GM18858 (cell line): ENCODE measurements around the gene FNDC3B.
"Not testable (repeated sequence)": the region's sequence is repeated elsewhere in the genome, so short reads cannot be mapped to it uniquely, and the experiment has no call there.

Source experiments
- ATAC-seq: cut with Tn5 transposase; IDR thresholded peaks from one replicate; pipeline ENCODE4 v1.9.1; 2021; ENCODE audit not compliant: unreplicated experiment

The FNDC3B gene

DNA sequence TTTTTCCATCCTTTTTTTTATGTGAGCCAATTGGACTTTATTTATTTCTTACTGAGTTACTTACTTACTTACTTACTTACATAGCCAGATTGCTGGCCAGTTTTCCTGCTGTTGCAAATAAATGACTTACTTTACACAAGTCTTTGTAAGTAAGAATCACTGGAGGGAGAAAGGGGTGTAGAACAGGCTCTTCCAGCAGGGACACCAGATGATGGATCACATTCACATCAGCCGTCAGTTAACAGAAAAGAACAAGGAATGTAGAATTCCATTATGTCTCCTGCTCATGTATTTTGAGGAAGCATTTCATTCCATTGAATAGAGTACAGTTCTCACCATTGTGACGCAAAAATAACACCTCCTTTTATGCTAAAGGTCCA is 188.6 kb downstream of the FNDC3B start:
- ATAC-seq, result no peak

DNA sequence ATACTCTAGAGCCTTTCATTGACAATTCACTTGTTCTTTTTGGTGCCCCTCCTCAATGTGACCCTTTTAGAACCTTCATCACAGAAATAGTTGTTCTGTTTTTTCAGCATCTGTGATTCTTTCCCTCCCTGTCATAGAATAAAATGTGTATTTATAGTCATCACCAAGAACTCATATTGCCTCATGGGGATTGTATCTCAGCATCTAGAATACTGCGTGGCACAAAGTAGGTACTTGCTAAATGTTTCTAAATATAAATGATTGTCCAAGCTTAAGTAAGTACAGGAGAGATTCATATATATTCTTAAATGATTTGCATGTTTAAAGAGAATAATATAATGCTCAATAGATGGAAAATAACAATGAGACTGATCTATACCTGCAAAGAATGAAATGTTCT is 190.1 kb downstream of the FNDC3B start:
- ATAC-seq, result no peak

DNA sequence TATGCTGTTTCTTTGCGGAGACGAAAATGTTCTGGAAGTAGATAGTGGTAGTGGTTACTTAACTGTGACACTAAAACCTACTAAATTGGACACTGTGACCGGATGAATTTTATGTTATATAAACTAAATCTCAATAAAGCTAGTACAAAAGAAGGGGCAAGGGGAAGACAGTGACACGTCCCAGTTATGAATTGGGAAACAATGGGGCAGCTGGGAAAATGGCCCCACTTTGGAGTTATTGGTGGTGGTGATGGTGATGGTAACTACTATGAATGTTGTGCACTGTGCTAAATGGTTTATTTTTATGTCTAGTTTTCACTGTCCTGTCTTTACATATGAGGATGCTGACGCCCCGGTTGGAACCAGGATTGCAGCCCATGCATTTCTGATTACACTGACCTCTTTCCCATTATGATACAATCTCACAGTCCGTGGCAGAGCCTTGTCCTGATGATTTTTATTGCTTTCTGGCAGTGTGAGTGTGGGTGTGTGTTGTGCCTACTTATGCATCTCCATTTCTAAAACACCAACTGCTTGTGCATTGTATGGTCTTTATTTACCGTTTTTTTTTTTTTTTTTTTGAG is 192.0 kb downstream of the FNDC3B start:
- no peak for ATAC-seq

DNA sequence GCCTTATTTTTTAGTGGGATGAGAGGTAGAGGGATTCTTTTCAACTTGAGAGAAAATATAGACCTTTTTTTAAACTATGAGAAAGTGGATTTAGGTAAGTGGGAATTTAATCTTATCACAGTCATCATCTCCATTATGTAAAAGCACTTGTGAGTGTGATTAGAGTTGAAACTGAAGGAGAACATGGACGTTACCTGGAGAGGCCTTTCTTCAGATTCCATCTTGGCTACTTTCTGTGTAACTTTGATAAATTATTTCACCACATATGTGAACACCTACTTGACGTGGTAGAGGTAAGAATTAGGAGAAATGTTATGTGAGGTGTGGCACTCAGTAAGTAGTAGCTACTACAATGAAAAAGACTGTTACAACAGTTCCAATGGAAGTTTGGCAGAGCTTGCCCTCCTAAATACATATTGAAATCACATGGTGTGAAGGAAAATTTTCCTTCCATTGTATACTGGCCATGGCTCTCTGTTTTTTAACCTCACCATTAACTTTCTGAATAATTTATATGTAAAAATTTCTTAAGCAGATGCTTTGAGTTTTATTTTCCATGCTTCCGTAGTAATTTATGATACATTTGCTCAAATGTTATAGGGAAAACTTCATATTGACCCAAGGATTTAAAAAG is 193.3 kb downstream of the FNDC3B start:
- ATAC-seq, result no peak

DNA sequence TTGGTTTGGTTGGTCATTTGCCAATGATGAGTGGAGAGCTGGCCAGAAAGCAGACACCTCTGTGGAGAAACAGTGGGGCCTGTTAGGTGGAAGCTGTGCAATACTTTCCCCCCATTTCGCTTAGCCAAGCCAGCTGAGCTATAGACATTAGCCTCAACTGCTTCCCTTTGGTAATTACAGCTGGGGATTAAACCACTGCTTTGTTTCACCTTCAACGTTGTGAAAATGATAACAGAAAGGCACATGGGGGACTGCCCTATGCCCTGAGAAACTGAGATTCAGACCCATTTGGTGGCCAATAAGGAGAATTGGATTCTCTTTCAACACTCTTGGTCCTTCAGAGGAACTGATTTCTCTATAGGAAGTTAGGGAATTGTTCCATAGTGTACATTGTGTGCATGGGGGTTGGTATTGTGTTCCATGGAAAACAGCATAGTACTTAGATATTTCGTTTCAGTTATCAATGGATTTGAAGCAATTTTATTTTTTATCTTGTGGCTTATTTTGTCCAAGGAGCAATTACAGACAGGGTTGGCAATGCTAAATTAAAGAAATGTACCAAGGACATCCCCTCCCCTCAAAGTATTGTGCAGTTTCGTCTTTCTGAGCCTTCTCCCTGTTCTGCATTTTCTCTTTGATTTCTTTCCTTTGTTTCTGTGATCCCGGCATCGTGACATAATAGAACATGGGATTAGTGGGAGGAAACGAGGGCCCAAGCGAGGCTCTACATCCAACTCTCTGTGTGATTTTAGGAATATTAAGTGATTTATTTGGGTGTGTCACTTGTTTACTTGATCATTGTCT is 194.3 kb downstream of the FNDC3B start:
- no peak for ATAC-seq

DNA sequence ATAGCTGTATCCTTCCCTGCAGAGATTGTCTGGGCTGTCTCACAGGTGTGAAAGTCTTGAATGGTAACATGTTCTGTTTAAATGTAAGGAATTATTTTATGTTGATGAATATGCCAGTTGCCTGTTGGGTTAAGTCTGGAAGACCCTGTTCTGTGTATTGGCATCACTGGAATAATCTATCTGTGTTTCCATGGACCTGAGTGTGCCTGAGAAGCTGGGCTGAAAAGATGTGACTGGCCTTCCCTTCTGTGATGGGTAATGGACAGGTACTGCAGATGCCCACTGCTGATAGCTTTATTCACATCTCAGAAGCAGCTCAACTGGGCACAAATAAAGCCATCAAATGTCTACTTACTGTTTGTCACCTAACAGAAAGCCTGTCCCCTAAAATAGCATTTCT is 196.3 kb downstream of the FNDC3B start:
- no peak for ATAC-seq

DNA sequence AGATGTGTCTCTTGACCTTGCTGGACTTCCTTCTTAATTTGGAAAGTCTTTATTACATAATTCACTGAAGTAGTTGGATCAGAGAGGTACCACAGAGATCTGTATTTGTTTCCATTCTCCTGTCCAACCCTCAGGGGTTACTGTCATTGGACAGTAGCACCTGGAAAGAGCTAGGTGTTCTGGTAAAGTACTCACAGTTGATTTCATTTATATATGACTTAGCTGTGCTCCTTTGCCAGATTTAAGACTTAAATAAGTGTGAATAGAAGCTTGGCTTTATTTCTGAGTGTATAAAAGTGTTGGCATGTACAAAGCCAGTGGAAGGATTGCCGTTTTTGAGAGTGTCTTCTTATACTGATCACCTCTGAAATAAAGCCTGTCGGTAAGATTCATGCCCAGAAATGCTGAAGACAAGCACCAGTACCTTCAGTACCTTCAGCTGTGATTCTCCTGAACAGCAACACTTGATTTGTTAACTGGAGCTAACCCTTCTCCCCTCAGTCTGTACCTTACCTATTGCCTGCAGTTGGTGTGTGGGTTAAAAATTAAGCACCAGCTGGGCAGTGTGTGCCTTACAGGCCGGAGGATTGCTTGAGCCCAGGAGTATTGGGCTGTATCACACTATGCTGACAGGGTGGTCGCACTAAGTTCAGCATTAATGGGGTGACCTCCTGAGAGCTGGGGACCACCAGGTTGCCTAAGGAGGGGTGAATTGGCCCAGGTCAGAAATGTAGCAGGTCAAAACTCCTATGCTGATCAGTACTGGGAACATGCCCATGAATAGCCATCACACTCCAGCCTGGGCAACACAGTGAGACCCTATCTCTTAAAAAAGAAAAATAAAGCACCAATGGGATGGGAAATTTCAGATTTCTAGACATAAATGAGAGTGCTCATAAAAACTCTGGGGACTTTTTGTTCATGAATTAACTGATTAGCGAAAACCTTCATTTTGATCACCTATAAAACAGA is 197.7 kb downstream of the FNDC3B start:
- ATAC-seq, result no peak

DNA sequence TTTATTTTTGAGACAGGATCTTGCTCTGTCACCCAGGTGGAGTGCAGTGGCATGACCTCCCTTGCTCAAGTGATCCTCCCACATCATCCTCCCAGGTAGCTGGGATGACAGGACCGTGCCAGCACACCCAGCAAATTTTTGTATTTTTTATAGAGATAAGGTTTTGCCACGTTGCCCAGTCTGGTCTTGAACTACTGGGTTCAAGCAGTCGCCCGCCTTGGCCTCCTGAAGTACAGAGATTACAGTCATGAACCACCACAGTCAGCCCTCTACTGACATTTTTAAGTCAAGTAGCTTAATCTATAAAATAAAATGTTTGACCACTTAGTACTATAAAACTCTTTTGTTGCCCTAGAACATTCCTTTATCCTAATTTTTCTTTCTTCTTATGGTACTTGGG is 198.8 kb downstream of the FNDC3B start:
- ATAC-seq, result no peak

DNA sequence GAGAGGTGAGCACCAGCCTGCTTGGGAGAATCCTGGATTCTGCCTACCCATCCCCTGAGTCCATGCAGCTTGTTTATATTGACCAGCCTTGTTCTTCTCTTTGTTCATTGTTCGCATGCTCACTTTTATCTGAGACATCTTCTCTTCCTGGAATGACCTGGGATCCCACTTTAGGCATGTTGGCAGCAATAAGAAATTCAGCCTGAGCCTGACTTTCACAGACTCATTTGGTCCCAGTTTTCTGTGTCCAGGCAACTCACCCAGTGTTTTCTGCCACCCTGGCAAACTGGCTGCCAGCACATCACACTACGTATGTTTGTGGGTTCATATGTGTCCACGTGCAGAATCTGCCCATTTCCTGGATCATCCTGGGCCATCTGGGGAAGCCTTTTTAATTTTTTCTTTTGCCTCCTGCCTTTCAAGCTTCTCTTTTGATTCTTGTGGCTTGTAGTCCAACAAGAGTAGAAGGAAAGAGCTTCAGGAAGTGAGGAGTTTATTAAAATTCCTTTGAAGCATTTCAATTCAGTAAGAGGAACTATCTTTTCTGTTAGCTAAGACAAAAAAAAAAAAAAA is 199.9 kb downstream of the FNDC3B start:
- ATAC-seq, result no peak

DNA sequence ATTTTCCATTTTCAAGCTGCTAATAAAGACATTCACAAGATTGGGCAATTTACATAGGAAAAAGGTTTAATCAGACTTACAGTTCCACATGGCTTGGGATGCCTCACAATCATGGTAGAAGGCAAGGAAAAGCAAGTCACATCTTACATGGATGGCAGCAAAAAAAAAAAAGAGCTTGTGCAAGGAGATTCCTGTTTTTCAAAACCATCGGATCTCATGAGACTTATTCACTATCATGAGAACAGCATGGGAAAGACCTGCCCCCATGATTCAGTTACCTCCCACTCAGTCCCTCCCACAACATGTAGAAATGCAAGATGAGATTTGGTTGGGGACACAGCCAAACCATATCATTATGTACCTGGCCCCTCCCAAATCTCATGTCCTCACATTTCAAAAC is 202.0 kb downstream of the FNDC3B start:
- no peak for ATAC-seq

DNA sequence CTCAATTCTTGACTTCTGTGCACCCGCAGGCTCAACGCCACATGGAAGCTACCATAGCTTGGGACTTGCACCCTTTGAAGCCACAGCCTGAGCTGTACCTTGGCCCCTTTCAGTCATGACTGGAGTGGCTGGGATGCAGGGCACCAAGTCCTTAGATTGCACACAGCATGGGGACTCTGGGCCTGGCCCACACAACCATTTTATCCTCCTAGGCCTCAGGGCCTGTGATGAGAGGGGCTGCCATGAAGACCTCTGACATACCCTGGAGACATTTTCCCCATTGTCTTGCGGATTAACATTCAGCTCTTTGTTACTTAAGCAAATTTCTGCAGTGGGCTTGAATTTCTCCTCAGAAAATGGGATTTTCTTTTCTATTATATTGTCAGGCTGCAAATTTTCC is 203.1 kb downstream of the FNDC3B start:
- ATAC-seq, result not testable (repeated sequence)

DNA sequence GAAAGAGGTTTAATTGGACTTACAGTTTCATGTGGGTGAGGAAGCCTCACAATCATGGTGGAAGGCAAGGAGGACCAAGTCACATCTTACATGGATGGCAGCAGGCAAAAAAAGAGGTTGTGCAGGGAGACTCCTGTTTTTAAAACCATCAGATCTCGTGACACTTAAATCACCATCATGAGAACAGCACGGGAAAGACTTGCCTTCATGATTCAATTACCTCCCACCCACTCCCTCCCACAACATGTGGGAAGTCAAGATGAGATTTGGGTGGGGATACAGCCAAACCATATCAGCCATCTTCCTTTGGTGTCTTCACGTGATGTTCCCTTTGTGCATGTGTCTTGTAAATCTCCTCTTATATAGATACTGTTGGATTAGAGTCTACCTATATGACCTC is 204.0 kb downstream of the FNDC3B start:
- not testable (repeated sequence) for ATAC-seq

DNA sequence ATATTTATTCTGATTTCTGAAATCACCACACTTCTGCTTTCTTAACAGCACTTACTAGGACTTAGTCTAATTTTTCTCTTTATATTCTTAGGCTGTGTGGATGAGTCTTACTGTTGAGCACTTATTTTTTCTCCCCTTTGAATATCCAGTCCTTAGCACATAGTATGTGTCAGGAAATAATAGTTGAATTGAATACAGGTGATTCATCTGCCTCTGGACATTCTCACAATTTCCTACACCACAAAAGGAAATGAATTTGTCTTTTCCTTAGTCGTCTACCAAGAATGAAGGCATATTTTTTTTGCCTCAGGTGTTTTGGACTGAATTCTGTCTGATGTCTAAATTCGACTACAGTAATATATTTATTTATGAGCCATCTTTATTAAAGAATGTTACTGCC is 204.6 kb downstream of the FNDC3B start:
- no peak for ATAC-seq

DNA sequence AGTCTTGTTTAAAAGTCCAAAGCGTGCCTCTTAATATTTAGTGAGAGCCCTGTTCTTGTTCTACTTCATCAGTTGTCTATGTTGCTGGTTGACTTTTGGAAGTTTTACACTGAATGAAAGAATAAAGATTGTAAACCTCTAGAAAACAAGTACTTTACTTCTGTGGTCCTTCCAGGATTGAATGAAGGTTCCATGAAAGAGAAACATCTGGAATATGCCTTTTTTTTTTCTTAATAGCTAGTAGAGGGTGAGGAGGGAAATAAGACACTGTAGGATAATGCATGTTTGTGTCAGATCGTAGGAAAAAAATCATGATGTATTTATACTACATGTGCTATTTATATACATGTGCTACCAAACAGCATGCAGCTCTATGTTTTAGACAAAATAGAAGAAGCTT is 205.9 kb downstream of the FNDC3B start:
- no peak for ATAC-seq

DNA sequence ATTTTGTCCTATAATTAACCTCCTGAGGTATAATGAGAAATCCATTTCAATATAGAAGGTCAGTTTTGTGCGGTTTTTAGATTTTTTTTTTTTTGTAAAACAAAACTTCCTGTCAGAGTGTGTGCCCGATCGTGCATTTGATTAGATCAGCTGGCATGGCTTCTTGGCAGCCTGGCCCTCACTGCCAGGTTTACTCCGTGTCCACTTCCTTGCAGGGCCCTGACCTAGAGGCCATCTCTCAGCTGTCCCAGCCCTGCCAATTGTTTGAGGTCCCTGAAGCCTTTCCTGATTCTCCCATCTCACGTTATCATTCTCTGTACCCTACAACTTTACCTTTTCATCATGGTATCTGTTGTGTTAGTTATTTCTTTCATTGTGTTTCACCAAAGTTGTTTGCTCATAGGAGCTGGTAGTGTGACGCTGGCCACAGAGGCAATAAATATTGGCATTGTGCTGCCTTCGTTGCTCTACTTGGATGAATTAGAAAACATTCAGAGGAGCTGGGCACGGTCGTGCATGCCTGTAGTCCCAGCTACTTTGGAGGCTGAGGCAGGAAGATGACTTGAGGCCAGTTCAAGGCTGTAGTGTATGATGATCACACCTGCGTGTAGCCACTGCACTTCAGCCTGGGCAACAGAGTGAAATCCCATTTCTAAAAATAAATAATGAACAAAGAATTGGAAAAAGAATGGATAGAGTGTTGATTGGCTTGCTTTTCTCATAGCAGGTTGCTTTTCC is 206.9 kb downstream of the FNDC3B start:
- no peak for ATAC-seq

DNA sequence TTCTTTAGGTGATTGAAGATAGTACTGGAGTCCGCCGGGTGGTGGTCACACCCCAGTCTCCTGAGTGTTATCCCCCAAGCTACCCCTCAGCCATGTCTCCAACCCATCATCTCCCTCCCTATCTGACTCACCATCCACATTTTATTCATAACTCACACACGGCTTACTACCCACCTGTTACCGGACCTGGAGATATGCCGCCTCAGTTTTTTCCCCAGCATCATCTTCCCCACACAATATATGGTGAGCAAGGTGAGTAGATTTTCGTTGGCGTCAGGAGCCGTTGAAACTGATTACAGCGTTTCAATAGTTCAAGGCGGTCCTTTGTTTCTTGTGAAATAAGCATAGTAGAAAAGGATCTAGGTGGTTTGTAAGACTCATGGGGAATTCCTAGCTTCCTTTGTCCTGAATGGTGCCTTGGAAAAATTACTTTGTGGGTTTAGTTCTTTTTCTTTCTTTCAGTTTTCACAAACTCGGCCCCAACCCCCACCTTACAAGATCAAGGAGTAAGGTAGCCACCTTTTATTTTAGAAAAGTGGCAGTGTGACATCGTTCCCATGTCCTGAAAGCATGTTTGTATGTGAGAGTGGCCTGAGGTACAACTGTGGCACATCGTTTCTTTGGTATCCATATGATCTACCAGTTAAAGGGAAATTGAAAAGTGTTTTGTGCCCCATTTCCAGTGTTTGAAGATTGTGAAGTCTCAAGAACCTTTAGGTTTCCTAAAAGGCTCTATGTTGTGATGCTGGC is 208.3 kb downstream of the FNDC3B start:
- ATAC-seq, result no peak

DNA sequence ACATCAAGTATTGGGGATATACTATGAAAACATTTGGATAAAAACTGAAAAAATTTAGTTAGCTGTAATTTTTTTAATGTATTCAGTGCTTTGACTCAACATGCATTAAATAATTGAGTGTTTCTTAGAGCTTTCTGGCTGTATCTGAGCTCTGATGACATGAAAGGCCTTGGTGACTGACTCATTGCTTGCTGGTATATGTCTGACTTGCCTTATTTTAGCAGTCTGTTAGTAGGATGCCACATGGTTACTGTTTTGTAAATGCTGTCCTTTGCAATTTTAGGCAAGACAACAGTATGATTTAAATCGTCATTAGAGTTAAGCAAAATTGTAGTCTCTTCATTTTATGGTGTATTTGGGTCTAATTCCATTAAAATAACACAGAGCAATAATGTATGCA is 209.7 kb downstream of the FNDC3B start:
- no peak for ATAC-seq

DNA sequence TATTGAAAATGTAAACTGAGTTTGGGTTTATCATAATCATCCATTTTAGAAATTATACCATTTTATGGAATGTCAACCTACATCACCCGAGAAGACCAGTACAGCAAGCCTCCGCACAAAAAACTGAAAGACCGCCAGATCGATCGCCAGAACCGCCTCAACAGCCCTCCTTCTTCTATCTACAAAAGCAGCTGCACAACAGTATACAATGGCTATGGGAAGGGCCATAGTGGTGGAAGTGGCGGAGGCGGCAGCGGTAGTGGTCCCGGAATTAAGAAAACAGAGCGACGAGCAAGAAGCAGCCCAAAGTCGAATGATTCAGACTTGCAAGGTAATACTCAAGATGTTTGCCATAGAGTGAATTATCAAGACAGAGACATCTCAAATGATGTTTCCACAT is 211.8 kb downstream of the FNDC3B start:
- ATAC-seq, result no peak

DNA sequence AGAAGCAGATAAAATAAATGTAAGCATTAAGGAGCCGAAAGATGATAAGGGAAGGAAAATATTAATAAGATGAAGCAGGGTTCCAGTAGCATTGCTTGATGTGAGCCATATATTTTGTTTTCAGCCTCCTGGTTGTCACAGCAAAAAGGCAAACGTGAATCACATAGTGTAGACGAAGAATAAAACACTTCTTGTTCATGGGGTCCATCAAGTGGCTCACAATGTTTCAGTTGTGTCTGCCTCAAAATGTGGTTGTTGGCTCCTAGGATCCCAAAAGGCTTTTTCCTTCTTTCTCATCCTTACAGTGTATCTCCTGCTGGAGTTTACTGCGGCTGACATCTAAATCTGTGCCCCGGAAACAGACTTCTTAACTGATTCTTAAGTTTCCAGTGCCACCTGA is 213.8 kb downstream of the FNDC3B start:
- ATAC-seq, result no peak

DNA sequence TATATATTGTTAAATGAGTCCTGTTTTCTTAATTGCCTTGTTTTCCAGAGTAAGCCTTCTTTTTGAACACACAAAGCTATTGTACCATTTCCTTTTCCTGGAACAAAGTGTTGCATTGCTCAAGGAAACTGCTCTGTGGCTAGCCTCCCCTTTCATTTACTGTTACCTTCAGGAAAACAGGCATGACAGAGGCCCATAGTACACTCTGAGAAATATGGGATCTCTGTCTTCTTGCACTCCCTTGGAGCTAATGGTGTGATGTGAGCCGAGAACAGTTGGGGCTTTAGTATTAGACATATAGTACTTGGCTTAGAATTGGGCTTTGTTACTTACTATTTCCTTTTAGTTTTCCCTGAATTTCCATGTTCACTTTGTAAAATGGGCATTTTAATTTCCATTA is 215.2 kb downstream of the FNDC3B start:
- no peak for ATAC-seq
